Osteocyte (in vitro differentiated cells): Measurements from ENCODE around the gene HSPB1. TPM values are rescaled to one million over a fixed set of nuclear protein-coding genes. Genes with fewer than 3 reads are reported as not detected.

Experiments
- DNase-seq: peaks from one replicate; pipeline ENCODE4 v3.0.0; 2021; ENCODE audit warnings: mixed read lengths; ENCODE audit not compliant: unreplicated experiment; ENCODE audit errors: extremely low spot score
- H3K27ac Mint-ChIP-seq: one replicate; pipeline ENCODE4 v1.8.0; 2021; ENCODE audit warnings: mild to moderate bottlenecking, mixed read lengths; ENCODE audit not compliant: unreplicated experiment
- H3K27me3 Mint-ChIP-seq: one replicate; pipeline ENCODE4 v1.8.0; 2021; ENCODE audit warnings: mixed read lengths; ENCODE audit not compliant: unreplicated experiment
- H3K36me3 Mint-ChIP-seq: one replicate; pipeline ENCODE4 v1.8.0; 2021; ENCODE audit warnings: mixed read lengths; ENCODE audit not compliant: unreplicated experiment
- H3K4me1 Mint-ChIP-seq: one replicate; pipeline ENCODE4 v1.8.0; 2021; ENCODE audit warnings: mixed read lengths; ENCODE audit not compliant: unreplicated experiment
- H3K4me3 Mint-ChIP-seq: one replicate; pipeline ENCODE4 v1.8.0; 2021; ENCODE audit warnings: mild to moderate bottlenecking, moderate library complexity, mixed read lengths; ENCODE audit not compliant: unreplicated experiment
- H3K9me3 Mint-ChIP-seq: one replicate; pipeline ENCODE4 v1.8.0; 2021; ENCODE audit warnings: mixed read lengths; ENCODE audit not compliant: unreplicated experiment
- CTCF ChIP-seq: fragments of 200-600 bp; sonication (generic); IDR thresholded peaks from 2 replicates; pipeline ENCODE4 v1.5.0; 2021; ENCODE audit warnings: antibody characterized with exemption, mild to moderate bottlenecking, moderate library complexity
- total RNA-seq: library from RNA; stranded (reverse); gene quantifications from 2 replicates; pipeline ENCODE4 v1.2.1, GENCODE V29; 2021

The HSPB1 gene
- total RNA-seq, 1 donor from 2014 or later = 251 TPM

GRCh38 chr7:76260171-76260703 lies 42.2 kb upstream of the HSPB1 start:
- Mint-ChIP-seq H3K27ac (no peak overlapping the region), H3K27me3 (peaks cover 30% of the 10 kb centered on the region), H3K36me3 (no peaks in the 10 kb centered on the region), H3K9me3 (no peaks in the 10 kb centered on the region), H3K4me1 (peaks cover 1% of the 10 kb centered on the region), H3K4me3 (peak overlapping the region; percentile 42)
- no peak for TF ChIP-seq CTCF
- no peak for DNase-seq

GRCh38 chr7:76261329-76261728 lies 41.1 kb upstream of the HSPB1 start:
- no peak for TF ChIP-seq CTCF
- H3K36me3 Mint-ChIP-seq = no peaks in the 10 kb centered on the region
- peaks cover 24% of the 10 kb centered on the region for H3K27me3 Mint-ChIP-seq
- H3K4me3 Mint-ChIP-seq = no peak overlapping the region
- no peak overlapping the region for H3K27ac Mint-ChIP-seq
- no peaks in the 10 kb centered on the region for H3K9me3 Mint-ChIP-seq
- peaks cover 1% of the 10 kb centered on the region for H3K4me1 Mint-ChIP-seq
- DNase-seq = no peak

- H3K4me1 Mint-ChIP-seq = peaks cover 2% of the 10 kb centered on the region
- no peak overlapping the region for H3K4me3 Mint-ChIP-seq
- H3K36me3 Mint-ChIP-seq = no peaks in the 10 kb centered on the region
- H3K27me3 Mint-ChIP-seq = peaks cover 27% of the 10 kb centered on the region
- H3K9me3 Mint-ChIP-seq = no peaks in the 10 kb centered on the region
- no peak for DNase-seq
- H3K27ac Mint-ChIP-seq = no peak overlapping the region
- no peak for TF ChIP-seq CTCF
Observed at GRCh38 chr7:76261931-76262330, 40.5 kb upstream of the HSPB1 start.

- no peak overlapping the region for H3K27ac Mint-ChIP-seq
- H3K9me3 Mint-ChIP-seq = no peaks in the 10 kb centered on the region
- peak; percentile 77 for TF ChIP-seq CTCF
- H3K4me3 Mint-ChIP-seq = no peak overlapping the region
- H3K27me3 Mint-ChIP-seq = peaks cover 25% of the 10 kb centered on the region
- DNase-seq = no peak
- peaks cover 4% of the 10 kb centered on the region for H3K4me1 Mint-ChIP-seq
- no peaks in the 10 kb centered on the region for H3K36me3 Mint-ChIP-seq
Observed at GRCh38 chr7:76262683-76263402, 39.6 kb upstream of the HSPB1 start.

- no peak for TF ChIP-seq CTCF
- DNase-seq = no peak
- Mint-ChIP-seq H3K4me3 (no peak overlapping the region), H3K27me3 (peaks cover 34% of the 10 kb centered on the region), H3K4me1 (peaks cover 9% of the 10 kb centered on the region), H3K9me3 (no peaks in the 10 kb centered on the region), H3K36me3 (no peaks in the 10 kb centered on the region), H3K27ac (no peak overlapping the region)
Observed at GRCh38 chr7:76265299-76265698, 37.2 kb upstream of the HSPB1 start.
